Measurements from ENCODE around the gene SCOC. TPM values are rescaled to one million over a fixed set of nuclear protein-coding genes. Genes with fewer than 3 reads are reported as not detected.

SCOC gene
- total and polyA plus RNA-seq, 3 donors from 2014 or later, result 30.5 to 44.5 (median 37.2) TPM

- Histone ChIP-seq H3K27ac (no peak within 1 kb of the TSS), H3K4me3 (peak within 1 kb of the TSS; percentile 60 to 66), H3K4me1 (no peaks in the 10 kb centered on the region), H3K36me3 (ENCODE audit: low read depth, missing control alignments) (no peaks in the 10 kb centered on the region), H3K27me3 (no peaks in the 10 kb centered on the region), H3K9me3 (no peaks in the 10 kb centered on the region)
- intact Hi-C loops (cut with DNase I; ENCODE audit: low total_unique reads), result no loop called here
- TF ChIP-seq CTCF (IDR thresholded peaks at IDR 0.05) (peak in 2 of 3 experiments; percentile 11 to 12), POLR2A (IDR thresholded peaks at IDR 0.05) (no peak)
- DNase-seq, result peak; percentile 79
- 1 to 2% methylated on average over 20 to 49 of the region's 73 CpGs for WGBS, 2 donors
These were observed 53.9 kb downstream of the SCOC start, which contains the start of gene CLGN for GRCh38 chr4:140427106-140427918. CLGN (minus strand) TSS chr4:140427648; CDS start chr4:140413078, 14,570 bp downstream.

- Histone ChIP-seq H3K4me1 (no peaks in the 10 kb centered on the region), H3K4me3 (peak overlapping the region; percentile 60 to 66), H3K9me3 (no peaks in the 10 kb centered on the region), H3K36me3 (ENCODE audit: low read depth, missing control alignments) (no peaks in the 10 kb centered on the region), H3K27me3 (no peaks in the 10 kb centered on the region), H3K27ac (no peak overlapping the region)
- 36 to 47% methylated on average over 7 of the region's 7 CpGs for WGBS, 2 donors
- no peak for DNase-seq
- TF ChIP-seq POLR2A (IDR thresholded peaks at IDR 0.05) (no peak), CTCF (IDR thresholded peaks at IDR 0.05) (no peak)
- intact Hi-C loops (cut with DNase I; ENCODE audit: low total_unique reads), result no loop called here
These were observed 54.5 kb downstream of the SCOC start for GRCh38 chr4:140427919-140428471.

Other genes starting within 250 kb of the SCOC start
- gene MAML3, start 219.5 kb upstream of the SCOC start, total RNA-seq, result 10 to 100 TPM; 18.8 to 21.2 TPM
- 7.6 TPM for gene MAML3, start 219.5 kb upstream of the SCOC start, polyA plus RNA-seq (ENCODE audit: insufficient read depth, low read depth, low replicate concordance)
- gene CLGN, start 54.0 kb downstream of the SCOC start, total RNA-seq, result 10 to 100 TPM; 26.9 to 37.0 TPM
- gene CLGN, start 54.0 kb downstream of the SCOC start, polyA plus RNA-seq (ENCODE audit: insufficient read depth, low read depth, low replicate concordance), result 75.6 TPM
- 10 to 100 TPM in 1 of 2 donors, 1 to 10 TPM in 1; 9.4 to 14.8 TPM for gene MGAT4D, start 124.6 kb downstream of the SCOC start, total RNA-seq
- 38.6 TPM for gene MGAT4D, start 124.6 kb downstream of the SCOC start, polyA plus RNA-seq (ENCODE audit: insufficient read depth, low read depth, low replicate concordance)
- 10 to 100 TPM; 23.0 to 42.2 TPM for gene ELMOD2, start 150.5 kb downstream of the SCOC start, total RNA-seq
- gene ELMOD2, start 150.5 kb downstream of the SCOC start, polyA plus RNA-seq (ENCODE audit: insufficient read depth, low read depth, low replicate concordance), result 13.5 TPM
- gene UCP1, start 195.3 kb downstream of the SCOC start, total RNA-seq, result under 1 TPM in 1 of 2 donors, not detected in 1; 0.79 TPM
- not detected for gene UCP1, start 195.3 kb downstream of the SCOC start, polyA plus RNA-seq (ENCODE audit: insufficient read depth, low read depth, low replicate concordance)

Data from testis (tissue), 3 donors.